WERI-Rb-1 (cell line): Measurements from ENCODE around the gene TMEM154.

Experiments
- DNase-seq: peaks from one replicate; pipeline ENCODE4 v3.0.0-alpha.2; 2020
- H3K27ac ChIP-seq: fragments of 250-450 bp; sonication (Bioruptor Pico); 2 replicates; pipeline ENCODE4 v1.5.1; 2020; ENCODE audit warnings: mild to moderate bottlenecking, moderate library complexity
- H3K27me3 ChIP-seq: fragments of 250-450 bp; sonication (Bioruptor Pico); 2 replicates; pipeline ENCODE4 v1.5.1; 2021; ENCODE audit warnings: mild to moderate bottlenecking, low read depth, moderate library complexity; ENCODE audit not compliant: insufficient read depth, severe bottlenecking
- H3K36me3 ChIP-seq: fragments of 250-450 bp; sonication (Bioruptor Pico); 2 replicates; pipeline ENCODE4 v1.5.1; 2020; ENCODE audit warnings: mild to moderate bottlenecking, moderate library complexity
- H3K4me3 ChIP-seq: 2 replicates; pipeline ENCODE4 v1.5.1; 2011; ENCODE audit warnings: low read depth, mild to moderate bottlenecking, control low read depth, low read length
- H3K9me3 ChIP-seq: fragments of 250-450 bp; sonication (Bioruptor Pico); 2 replicates; pipeline ENCODE4 v1.5.1; 2021; ENCODE audit warnings: mild to moderate bottlenecking, moderate library complexity; ENCODE audit not compliant: severe bottlenecking
- TF ChIP-seq, protein P1 (sequence below): IDR thresholded peaks from 2 replicates; pipeline ENCODE4 v1.5.1; 2011; ENCODE audit warnings: low read depth, mild to moderate bottlenecking, control low read depth, inconsistent platforms, low read length

Gene TMEM154

DNA sequence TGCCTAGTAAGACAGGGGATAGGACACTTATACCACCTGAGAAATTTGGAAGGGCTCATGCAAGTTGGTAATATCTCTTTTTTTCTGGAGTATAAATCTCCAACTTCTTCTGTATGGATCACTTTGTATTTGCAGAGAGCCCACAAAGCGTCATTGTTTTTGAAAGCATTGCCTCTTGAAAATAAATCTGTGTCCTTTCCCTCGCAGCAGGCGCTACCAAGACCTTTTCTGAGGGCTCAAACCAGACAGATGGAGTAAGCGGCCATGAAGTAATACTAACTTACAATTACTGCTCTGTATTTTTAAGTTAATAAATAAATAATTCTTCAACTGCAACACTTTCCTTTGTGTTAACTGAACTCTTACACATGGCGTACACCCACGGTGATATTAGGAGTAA, 87.9 kb downstream of the TMEM154 start:
- TF ChIP-seq, protein P1, sequence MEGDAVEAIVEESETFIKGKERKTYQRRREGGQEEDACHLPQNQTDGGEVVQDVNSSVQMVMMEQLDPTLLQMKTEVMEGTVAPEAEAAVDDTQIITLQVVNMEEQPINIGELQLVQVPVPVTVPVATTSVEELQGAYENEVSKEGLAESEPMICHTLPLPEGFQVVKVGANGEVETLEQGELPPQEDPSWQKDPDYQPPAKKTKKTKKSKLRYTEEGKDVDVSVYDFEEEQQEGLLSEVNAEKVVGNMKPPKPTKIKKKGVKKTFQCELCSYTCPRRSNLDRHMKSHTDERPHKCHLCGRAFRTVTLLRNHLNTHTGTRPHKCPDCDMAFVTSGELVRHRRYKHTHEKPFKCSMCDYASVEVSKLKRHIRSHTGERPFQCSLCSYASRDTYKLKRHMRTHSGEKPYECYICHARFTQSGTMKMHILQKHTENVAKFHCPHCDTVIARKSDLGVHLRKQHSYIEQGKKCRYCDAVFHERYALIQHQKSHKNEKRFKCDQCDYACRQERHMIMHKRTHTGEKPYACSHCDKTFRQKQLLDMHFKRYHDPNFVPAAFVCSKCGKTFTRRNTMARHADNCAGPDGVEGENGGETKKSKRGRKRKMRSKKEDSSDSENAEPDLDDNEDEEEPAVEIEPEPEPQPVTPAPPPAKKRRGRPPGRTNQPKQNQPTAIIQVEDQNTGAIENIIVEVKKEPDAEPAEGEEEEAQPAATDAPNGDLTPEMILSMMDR = no peak
- no peaks in the 10 kb centered on the region for H3K27me3 ChIP-seq
- H3K9me3 ChIP-seq = no peaks in the 10 kb centered on the region
- no peaks in the 10 kb centered on the region for H3K36me3 ChIP-seq
- no peak for DNase-seq
- no peak overlapping the region for H3K27ac ChIP-seq
- no peak overlapping the region for H3K4me3 ChIP-seq

DNA sequence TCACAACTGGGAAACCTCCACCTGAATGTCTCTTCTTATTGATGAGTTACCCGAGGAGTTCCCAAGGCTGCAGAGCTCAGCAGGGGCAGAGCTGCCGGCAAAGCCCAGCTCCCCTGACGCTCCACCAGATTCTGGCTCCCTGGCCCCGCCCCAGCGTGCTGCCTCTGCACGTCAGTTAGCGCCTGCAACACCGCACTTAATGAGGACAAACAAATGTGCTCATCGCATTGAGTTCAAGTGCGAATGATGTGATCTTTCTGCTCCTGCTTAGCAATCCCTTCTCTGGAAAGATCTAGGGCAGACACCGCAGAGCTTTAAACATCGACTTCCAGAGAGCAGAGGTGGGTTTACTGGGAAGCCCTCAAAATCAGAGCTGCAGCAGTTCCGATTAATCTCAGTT, 88.4 kb downstream of the TMEM154 start:
- H3K9me3 ChIP-seq = no peaks in the 10 kb centered on the region
- no peaks in the 10 kb centered on the region for H3K27me3 ChIP-seq
- TF ChIP-seq, protein P1 = no peak
- H3K4me3 ChIP-seq = peak overlapping the region; percentile 0
- H3K36me3 ChIP-seq = no peaks in the 10 kb centered on the region
- no peak overlapping the region for H3K27ac ChIP-seq
- peak; percentile 68 for DNase-seq

DNA sequence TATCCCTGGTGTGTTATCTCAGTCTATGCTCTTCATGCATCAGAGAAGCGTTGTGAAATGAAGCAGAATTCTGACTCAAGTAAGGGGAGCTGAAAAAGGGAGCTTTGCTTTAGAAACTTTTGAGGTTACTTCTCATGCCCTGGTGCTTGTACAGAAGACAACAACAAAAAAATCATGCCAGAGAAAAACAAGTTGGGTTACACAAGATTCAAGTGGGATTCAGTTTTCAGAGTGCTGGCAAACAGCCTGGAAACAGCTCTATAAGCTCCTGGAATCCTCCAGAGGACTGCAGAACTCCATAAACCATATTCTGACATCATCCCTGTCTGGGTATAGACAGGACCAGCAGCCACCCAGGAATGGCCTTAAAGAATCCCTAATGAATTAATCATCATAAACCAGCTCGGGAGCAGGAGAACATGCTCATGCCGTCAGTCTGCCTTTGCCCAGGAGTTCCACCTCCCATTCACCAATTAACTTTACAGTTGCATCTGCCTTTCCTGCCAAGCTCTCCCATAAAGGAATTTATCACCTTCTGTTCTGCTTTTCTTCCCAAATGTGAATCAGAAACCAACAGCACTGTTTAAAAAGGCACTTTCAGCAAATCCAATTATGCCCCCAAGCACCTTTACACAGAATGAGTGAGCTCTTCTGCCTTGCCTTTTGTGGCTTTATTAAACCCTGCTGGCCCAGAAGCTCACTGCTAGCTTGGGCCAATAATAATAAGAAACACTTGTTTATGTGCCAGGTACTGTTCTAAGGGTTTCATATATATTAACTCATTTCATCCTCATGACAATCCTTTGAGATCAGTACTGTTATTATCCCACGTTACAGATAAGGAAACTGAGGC, 89.4 kb downstream of the TMEM154 start:
- DNase-seq = peak; percentile 50
- H3K4me3 ChIP-seq = no peak overlapping the region
- TF ChIP-seq, protein P1 = no peak

DNA sequence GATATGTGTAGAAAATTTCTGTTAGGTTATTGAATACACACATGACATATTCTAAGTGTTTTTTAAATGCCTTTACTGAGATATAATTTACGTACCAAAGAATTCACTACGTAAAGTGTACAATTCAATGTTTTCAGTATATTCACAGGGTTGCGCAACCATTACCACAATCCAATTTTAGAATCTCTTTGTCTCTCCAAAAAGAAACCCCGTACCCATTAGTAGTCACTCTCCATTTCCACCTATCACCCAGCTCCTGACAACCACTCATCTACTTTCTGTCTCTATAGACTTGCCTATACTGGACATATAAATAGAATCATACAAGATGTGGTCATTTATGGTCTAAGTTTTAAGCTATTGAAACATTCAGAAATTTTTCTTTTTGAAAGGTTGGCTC, 90.9 kb downstream of the TMEM154 start:
- Histone ChIP-seq H3K27ac (no peak overlapping the region), H3K4me3 (no peak overlapping the region), H3K27me3 (no peaks in the 10 kb centered on the region), H3K36me3 (no peaks in the 10 kb centered on the region), H3K9me3 (no peaks in the 10 kb centered on the region)
- TF ChIP-seq, protein P1 = no peak
- DNase-seq = no peak

More for the DNA sequence above, 89.4 kb downstream of the TMEM154 start:
- no peaks in the 10 kb centered on the region for H3K9me3 ChIP-seq
- no peak overlapping the region for H3K27ac ChIP-seq
- H3K36me3 ChIP-seq = no peaks in the 10 kb centered on the region
- no peaks in the 10 kb centered on the region for H3K27me3 ChIP-seq

DNA sequence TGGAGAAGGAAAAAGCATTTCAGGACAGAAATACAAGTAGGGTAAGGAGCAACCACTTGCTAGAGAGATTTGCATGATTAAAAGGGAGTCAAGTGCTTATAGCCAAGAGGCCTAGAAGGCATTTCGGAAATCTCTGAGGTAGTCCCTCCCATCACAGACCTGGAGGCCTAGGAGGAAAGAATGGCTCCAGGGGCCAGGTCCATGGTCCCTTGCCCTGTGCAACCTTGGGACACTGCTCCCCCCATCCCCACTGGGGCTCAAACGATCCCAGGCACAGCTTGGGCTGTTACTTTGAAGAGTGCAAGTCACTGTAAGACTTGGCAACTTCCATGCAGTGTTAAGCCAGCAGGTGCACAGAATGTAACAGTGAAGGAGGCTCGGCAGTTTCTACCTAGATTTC, 92.7 kb downstream of the TMEM154 start:
- Histone ChIP-seq H3K27ac (no peak overlapping the region), H3K9me3 (no peaks in the 10 kb centered on the region), H3K27me3 (no peaks in the 10 kb centered on the region), H3K36me3 (no peaks in the 10 kb centered on the region), H3K4me3 (no peak overlapping the region)
- no peak for DNase-seq
- TF ChIP-seq, protein P1 = no peak
